ENCODE results near the gene LRRTM4. TPM values are rescaled to one million over a fixed set of nuclear protein-coding genes. Genes with fewer than 3 reads are reported as not detected.

LRRTM4 gene
- total RNA-seq, 1 donor from 2014 or later = not detected

- Histone ChIP-seq H3K27me3 (ENCODE audit: control insufficient read depth, insufficient read depth, low read length) (no peaks in the 10 kb centered on the region), H3K4me3 (ENCODE audit: low read depth, low read length) (no peak overlapping the region), H3K36me3 (ENCODE audit: control insufficient read depth, insufficient read depth, low read length) (no peaks in the 10 kb centered on the region)
- no peak for DNase-seq (ENCODE audit: low read depth)
- TF ChIP-seq, protein P1, sequence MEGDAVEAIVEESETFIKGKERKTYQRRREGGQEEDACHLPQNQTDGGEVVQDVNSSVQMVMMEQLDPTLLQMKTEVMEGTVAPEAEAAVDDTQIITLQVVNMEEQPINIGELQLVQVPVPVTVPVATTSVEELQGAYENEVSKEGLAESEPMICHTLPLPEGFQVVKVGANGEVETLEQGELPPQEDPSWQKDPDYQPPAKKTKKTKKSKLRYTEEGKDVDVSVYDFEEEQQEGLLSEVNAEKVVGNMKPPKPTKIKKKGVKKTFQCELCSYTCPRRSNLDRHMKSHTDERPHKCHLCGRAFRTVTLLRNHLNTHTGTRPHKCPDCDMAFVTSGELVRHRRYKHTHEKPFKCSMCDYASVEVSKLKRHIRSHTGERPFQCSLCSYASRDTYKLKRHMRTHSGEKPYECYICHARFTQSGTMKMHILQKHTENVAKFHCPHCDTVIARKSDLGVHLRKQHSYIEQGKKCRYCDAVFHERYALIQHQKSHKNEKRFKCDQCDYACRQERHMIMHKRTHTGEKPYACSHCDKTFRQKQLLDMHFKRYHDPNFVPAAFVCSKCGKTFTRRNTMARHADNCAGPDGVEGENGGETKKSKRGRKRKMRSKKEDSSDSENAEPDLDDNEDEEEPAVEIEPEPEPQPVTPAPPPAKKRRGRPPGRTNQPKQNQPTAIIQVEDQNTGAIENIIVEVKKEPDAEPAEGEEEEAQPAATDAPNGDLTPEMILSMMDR (IDR thresholded peaks at IDR 0.05; ENCODE audit: insufficient read depth, low read length, poor library complexity, severe bottlenecking) = no peak
These were observed 758.9 kb downstream of the LRRTM4 start for GRCh38 chr2:76763276-76763675.

- DNase-seq (ENCODE audit: low read depth) = no peak
- H3K36me3 ChIP-seq (ENCODE audit: control insufficient read depth, insufficient read depth, low read length) = no peaks in the 10 kb centered on the region
- H3K27me3 ChIP-seq (ENCODE audit: control insufficient read depth, insufficient read depth, low read length) = no peaks in the 10 kb centered on the region
- H3K4me3 ChIP-seq (ENCODE audit: low read depth, low read length) = no peak overlapping the region
- TF ChIP-seq, protein P1 (IDR thresholded peaks at IDR 0.05; ENCODE audit: insufficient read depth, low read length, poor library complexity, severe bottlenecking) = no peak
These were observed 761.8 kb downstream of the LRRTM4 start for GRCh38 chr2:76760367-76760704.

DNA sequence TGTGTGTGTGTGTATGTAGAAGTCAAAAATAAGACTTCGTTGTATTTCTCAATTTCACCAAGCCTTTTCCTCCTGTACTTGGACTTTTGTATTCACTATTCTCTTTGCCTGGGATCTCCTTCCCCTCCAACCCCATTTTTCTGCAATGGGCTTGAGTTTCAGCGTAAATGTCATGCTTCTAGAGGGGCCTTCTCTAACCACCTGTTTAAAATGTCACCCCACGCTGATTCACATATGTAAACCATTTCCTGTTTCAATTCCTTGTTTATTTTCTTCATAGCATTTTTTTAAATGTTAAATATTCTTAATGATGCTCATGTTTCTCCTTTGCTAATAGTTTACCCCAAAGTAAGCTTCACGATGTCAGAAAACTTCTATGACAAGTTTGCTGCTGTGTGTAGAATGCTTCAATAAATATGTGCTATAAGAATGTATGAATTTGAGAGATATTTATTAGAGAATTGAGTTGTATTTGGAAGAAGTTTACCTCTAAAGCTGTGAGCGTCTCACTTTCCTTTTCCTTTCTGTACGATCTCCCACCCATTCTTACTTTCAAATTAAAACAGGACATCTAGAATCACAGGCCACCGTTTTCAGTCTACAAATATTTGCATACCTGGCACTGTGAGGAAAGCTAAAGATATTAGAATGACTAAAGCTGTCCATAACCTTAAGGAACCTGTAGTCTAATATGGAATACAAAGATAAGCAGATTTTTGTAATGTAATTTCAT, 762.4 kb downstream of the LRRTM4 start:
- TF ChIP-seq, protein P1 (IDR thresholded peaks at IDR 0.05; ENCODE audit: insufficient read depth, low read length, poor library complexity, severe bottlenecking) = no peak
- no peak overlapping the region for H3K4me3 ChIP-seq (ENCODE audit: low read depth, low read length)

DNA sequence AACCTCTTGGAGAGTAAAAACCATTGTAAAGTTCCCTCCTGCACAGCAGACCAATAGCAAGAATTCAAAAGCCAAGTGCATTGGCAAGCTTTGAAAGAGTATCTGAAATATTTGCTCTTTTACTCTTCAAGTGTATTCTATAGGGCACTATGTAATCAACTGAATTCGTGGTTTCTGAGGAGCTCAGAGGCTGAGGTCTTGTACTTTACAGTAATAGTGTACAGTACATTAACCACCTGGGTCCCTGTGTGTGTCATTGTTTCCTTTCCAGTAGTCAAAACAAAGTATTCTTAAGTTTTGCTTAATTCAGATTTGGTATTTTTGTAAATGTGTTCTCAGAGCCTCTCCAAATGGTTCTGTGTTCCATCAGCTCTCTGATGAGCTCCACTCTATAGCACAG, 769.7 kb downstream of the LRRTM4 start:
- Histone ChIP-seq H3K4me3 (ENCODE audit: low read depth, low read length) (no peak overlapping the region), H3K36me3 (ENCODE audit: control insufficient read depth, insufficient read depth, low read length) (no peaks in the 10 kb centered on the region), H3K27me3 (ENCODE audit: control insufficient read depth, insufficient read depth, low read length) (no peaks in the 10 kb centered on the region)
- no peak for DNase-seq (ENCODE audit: low read depth)
- TF ChIP-seq, protein P1 (IDR thresholded peaks at IDR 0.05; ENCODE audit: insufficient read depth, low read length, poor library complexity, severe bottlenecking) = no peak

More for the DNA sequence above, 762.4 kb downstream of the LRRTM4 start:
- no peaks in the 10 kb centered on the region for H3K36me3 ChIP-seq (ENCODE audit: control insufficient read depth, insufficient read depth, low read length)
- no peak for DNase-seq (ENCODE audit: low read depth)
- no peaks in the 10 kb centered on the region for H3K27me3 ChIP-seq (ENCODE audit: control insufficient read depth, insufficient read depth, low read length)

GRCh38 chr2:76749858-76750257, 772.3 kb downstream of the LRRTM4 start:
- Histone ChIP-seq H3K4me3 (ENCODE audit: low read depth, low read length) (no peak overlapping the region), H3K27me3 (ENCODE audit: control insufficient read depth, insufficient read depth, low read length) (no peaks in the 10 kb centered on the region), H3K36me3 (ENCODE audit: control insufficient read depth, insufficient read depth, low read length) (no peaks in the 10 kb centered on the region)
- TF ChIP-seq, protein P1 (IDR thresholded peaks at IDR 0.05; ENCODE audit: insufficient read depth, low read length, poor library complexity, severe bottlenecking) = no peak
- no peak for DNase-seq (ENCODE audit: low read depth)

Measured in kidney epithelial cell (primary cell).